NOMO-1 treated with dmso at 0.1 percent for 144 hours (cell line): ENCODE data around the gene SNAP47.

ENCODE experiments used
- DNase-seq: peaks from one replicate; lab custom pipeline; 2025; ENCODE audit not compliant: unreplicated experiment; lab: John Stamatoyannopoulos, UW

Gene SNAP47

DNA sequence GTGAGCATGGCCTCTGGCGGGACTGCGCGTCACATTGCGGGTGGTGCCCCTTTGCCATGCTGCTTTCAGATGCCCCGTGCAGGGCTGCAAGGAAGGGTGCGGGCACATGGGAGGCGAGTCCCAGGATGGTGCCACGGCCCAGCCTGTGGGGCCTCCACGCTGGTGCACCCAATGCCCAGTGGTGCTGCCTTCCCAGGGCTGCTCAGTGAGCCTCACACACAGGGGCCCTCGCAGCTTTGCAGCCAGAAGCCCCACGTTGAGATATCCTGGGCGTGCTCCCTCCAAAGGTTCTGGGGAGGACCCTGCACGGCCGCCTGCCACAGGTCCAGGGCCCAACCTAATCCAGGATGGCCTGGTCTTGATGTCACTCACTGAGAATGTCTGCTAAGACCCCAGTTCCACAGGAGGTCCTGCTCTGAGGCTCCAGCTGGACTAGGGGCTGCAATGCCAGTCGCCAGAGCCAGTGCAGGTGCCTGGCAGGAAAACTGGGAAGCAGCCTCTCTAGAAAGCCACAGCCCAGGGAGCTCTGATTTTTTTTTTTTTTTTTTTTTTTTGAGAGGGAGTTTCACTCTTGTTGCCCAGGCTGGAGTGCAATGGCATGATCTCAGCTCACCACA is 46.2 kb downstream of the SNAP47 start:
- no peak for DNase-seq

GRCh38 chr1:227782226-227782625 is 47.0 kb downstream of the SNAP47 start:
- DNase-seq = no peak

DNA sequence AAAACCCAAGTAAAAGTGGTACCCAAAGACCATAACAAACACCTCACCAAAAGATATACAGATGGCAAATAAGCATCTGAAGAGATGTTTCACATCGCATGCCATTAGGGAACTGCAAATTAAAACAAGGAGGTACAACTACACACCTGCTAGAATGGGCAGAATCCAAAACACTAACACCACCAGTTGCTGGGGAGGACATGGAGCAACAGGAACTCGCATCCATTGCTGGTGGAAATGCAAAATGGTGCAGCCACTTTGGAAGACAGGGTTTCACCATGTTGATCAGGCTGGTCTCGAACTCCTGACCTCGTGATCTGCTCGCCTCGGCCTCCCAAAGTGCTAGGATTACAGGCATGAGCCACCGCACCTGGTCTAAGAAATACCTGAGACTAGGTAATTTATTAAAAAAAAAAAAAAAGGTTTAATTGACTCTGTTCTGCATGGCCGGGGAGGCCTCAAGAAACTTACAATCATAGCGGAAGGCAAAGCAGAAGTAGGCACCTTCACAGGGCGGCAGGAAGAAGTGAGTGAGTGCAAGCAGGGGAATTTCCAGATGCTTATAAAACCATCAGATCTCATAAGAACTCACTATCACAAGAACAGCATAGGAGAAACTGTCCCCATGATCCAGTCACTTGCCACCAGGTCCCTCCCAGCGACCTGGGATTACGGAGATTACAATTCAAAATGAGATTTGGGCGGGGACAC is 50.0 kb downstream of the SNAP47 start:
- DNase-seq = no peak

GRCh38 chr1:227785805-227786671 is 50.8 kb downstream of the SNAP47 start:
- DNase-seq = no peak

DNA sequence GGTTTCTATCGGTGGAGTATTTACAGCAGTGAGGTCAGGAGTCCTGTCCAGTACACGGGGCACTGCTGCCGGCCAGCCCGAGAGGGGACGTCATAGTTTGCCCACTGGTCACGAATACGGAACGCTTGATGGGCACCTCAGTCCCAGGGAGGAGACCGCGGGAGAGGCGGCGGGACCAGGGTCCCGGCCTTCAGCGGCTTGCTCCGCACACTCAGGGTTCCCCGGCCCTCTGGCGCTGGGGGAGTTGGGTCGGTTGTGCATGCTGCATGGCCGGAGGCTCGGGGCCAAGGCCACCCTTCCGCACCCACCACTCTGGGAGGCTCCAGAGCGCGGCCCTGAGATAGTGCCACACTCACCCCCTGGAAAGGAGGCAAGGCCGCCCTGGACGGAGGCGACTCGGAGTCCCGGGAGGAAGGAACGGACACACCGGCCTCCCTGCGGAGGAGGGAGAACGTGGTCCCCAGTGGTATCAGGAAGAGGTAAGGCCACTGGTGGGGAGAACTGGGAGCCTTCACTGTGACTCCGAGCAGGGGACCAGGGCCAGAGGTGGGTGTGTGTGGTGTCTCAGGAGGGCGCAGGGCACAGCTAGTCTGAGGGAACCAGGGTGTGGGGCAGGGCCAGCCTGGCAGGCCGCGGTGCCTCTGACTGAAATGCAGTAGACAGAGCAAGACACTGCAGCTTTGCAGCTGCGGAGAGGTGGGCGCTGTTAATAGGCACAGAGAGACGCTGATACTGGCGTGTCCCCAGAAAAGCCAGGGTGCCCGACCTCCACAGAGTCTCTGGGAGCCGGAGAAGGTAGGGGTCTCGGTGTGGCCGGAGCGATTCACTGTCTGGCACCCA is 51.7 kb downstream of the SNAP47 start:
- DNase-seq = no peak

- DNase-seq = peak; percentile 92
Measured at GRCh38 chr1:227787513-227788270, 52.5 kb downstream of the SNAP47 start.

DNA sequence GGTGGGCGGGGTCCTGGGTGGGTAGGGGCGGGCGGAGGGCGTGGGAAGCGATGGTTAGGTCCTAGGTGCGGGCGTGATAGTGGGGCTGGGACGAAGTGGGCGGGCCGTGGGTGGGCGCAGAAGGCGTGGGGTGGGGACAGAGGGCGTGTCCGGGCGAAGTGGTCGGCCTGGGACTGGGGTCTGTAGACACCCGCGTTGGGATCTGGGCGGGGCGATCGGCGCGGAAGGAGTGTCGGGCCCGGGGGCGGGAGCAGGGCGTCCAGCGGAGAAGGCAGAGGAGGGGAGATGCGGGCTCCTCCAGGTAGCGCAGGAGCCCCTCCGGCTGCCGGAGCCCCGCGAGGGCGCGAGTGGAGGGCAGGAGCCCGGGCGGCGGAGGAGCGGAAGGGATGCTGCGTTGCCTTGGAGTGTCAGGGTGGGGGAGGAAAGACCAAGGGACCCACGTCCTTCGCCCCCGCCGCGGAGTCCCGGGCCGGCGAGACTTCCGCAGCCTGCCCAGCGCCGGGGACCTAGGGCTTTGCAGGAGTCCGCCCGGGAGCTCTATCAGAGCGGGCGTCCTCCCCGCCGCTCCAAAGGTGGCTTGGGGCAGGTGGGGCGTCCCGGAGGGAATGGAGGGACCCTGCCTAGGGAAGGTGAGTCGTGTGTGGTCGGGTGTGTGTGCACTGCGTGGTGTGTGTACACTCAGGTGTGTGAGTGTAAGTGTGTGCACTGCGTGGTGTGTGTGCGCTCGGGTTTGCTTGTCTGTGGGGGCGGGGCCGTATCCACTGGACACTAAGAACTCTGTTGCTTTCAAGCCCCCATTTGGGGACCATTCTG is 53.2 kb downstream of the SNAP47 start:
- DNase-seq = peak; percentile 47

DNA sequence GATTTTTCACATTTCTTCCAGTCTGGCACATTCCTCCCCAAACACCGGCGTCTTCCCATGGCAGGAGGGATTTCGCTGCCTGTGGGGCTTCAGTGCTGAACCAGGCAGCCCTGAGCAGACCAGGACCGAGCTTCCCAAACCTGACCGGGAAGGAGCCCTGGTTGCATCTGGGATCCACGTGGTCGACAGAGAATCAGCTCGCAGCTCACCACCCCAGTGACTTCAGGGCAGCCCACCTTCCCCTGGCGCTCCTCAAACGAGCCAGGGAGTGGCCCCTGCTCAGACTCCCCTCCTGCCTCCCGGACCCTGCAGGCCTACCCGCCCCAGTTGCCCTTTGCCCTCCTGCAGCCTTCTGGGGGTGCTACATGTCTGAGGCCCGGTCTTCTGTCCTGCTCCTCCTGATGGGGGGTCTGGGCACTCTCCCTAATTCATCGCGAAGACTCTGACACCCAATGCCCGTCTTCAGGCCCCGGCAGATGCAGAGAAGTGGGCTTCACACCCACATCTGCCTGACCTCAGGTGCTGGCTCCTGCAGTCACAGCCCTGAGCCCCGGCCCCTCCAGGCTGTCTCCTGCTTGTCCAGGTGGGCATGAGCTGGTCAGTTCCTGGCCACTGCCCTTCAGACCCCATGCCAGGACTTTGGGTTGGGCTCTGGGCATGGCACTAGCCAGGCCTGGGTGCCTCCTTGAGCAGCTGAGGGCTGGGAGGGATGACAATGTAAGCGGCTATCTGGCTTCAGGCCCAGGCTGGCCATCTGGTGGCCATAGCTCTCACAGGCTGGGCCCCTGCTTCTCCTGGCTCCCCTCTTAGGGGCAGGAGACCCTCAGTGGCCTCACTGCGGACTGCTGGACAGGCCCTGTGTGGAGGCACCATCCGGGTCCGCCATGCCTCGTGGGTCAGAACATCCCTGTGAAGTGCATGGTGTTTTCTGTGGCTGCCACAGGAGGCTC is 54.1 kb downstream of the SNAP47 start:
- no peak for DNase-seq

DNA sequence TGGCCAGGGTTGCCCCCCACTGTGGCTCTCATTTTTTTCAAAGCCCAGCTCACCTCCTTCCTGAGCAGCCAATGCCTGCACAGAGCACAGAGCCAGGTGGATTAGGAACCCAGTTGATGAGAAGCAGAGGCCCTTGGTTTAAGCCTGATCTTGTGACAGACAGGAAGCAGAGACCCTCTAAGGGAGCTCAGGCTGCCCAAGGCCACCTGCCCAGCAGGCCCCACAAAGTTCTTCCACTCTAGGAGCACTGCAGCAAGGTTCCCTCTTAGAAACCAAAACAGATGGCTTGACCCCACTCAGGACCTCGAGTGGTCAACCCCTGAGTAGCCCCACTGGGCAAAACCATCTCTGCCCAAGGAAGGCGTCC is 54.8 kb downstream of the SNAP47 start:
- no peak for DNase-seq

- no peak for DNase-seq
Measured at GRCh38 chr1:227790868-227791267, 55.6 kb downstream of the SNAP47 start.

DNA sequence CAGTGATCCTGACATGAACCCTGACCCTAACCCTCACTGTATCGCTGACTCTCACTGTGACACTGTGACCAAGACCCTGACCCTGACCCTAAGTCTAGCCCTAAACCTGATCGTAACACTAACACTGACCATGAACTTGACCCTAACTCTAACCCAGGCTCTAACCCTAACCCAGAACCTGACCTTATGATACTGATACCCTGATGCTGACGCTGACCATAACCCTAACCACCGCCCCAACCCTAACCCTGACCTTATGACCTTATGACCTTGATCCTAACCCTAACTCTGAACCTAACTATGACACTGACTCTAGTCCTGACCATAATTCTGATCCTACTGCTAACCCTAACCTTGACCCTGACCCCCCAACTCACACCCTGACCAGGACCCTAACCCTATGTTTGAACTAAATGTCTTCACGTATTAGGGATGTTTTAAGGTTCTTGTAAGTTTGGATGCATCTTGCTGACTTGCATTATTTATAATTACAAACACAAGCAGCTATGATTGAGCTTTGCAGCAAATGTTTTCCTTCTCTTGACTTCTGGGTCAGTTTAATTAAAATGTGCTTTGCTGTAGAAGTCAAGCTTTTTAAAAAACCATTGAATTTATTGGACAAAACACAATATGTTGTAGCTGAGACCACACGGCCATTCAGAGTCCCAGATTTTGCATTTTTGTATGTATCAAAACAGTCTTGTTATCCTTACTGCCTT is 56.3 kb downstream of the SNAP47 start:
- no peak for DNase-seq

DNA sequence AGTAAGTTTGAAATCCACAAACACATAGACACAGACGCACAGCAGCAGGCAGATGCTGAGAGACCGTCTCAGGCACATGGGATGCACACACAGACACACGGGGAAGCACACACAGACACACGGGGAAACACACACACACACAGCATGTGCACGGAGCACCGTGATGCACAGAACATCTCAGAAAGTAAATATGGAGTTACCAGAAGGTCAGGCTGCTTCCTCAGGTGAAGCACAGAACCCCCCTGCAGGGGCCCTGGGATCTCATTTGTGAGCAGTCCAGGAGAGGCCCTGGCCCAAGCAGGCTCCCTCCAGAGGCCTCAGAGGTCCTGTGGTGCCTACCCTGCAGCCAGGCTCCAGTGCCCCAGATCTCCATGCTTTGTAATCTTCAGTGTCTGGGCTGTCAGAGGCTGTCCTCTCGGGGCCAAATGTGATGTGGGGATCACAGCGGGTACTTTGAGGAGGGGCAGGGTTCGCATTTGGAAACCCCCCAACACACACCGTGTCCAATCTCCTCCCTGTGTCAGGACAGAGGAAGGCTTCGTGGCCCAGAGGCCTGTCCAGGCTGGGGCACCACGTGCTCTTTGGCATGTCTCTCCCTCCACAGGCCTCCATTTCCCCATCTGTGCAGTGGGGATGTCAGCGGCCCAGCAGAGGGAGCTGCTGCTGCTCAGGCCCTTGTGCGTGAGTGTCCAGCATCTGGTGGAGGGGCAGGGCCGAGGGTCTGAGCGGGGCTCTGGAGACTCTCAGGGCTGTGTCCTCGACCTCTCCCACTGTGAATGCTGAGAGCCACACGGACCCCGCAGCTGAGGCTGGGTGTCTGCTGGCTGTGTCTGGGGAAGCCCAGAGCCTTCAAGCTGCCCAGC is 57.2 kb downstream of the SNAP47 start:
- no peak for DNase-seq

GRCh38 chr1:227793079-227793947 is 58.1 kb downstream of the SNAP47 start:
- DNase-seq = no peak

- DNase-seq = no peak
Measured at GRCh38 chr1:227793948-227794816, 58.9 kb downstream of the SNAP47 start.

GRCh38 chr1:227794817-227795192 is 59.6 kb downstream of the SNAP47 start:
- DNase-seq = no peak
